Measurements from ENCODE around the gene GRK5. TPM values are rescaled to one million over a fixed set of nuclear protein-coding genes. Genes with fewer than 3 reads are reported as not detected.

Gene GRK5
- total and polyA plus RNA-seq, 9 of the 15 experiments (the other 6 are each of a cell fraction or from before 2014, with no cell fraction given) = 0.46 to 0.83 (median 0.67) TPM; not detected in 2

- POLR2A ChIA-PET = no interaction called here
- no peaks in the 10 kb centered on the region for H3K79me2 ChIP-seq (ENCODE audit: control insufficient read depth, insufficient read depth, low read length)
- no peaks in the 10 kb centered on the region for H3K9me1 ChIP-seq (ENCODE audit: control insufficient read depth, insufficient read depth, low read length)
- CTCF ChIA-PET (ENCODE audit: low intra/inter-chr PET ratio) = no interaction called here
- no TSS peak for BruUV-seq (replicated peaks)
- peaks cover 0 to 5% of the 10 kb centered on the region in 2 experiments; a peak in 2 of 5 replicates for H3K4me1 ChIP-seq (replicated peaks in 1 of 2; ENCODE audit: control insufficient read depth in 2 of 2, insufficient read depth in 2 of 2, low read length in 2 of 2)
- no peak overlapping the region for H3K4me2 ChIP-seq (ENCODE audit: insufficient read depth, low read length)
- 39% methylated on average over 6 of the region's 11 CpGs for WGBS (ENCODE audit: insufficient coverage, low coverage, missing lambda C conversion rate)
- DNase-seq (ENCODE audit: extremely low read depth in 1 of 4, low spot score in 3 of 4) = no peak
- H3K27ac ChIP-seq (ENCODE audit: extremely low read depth, low read depth, low read length) = no peak overlapping the region
- no peak for FAIRE-seq
- TF ChIP-seq KLF13 (tag; IDR thresholded peaks at IDR 0.05; ENCODE audit: borderline replicate concordance, low read depth) (no peak), ZNF324 (CRISPR knock-in tag; IDR thresholded peaks at IDR 0.05) (no peak), GMEB1 (CRISPR knock-in tag; IDR thresholded peaks at IDR 0.05) (no peak), MED1 (CRISPR knock-in tag; IDR thresholded peaks at IDR 0.05; ENCODE audit: borderline replicate concordance) (no peak), CTCFL (IDR thresholded peaks at IDR 0.05; ENCODE audit: borderline replicate concordance, insufficient read depth, low read depth, low read length, poor library complexity, severe bottlenecking) (no peak), ILK (tag; IDR thresholded peaks at IDR 0.05; ENCODE audit: borderline replicate concordance, low read depth) (no peak), ZNF583 (CRISPR knock-in tag; IDR thresholded peaks at IDR 0.05) (no peak), ZC3H11A (IDR thresholded peaks at IDR 0.05; ENCODE audit: low read depth, low read length) (no peak), ZHX1 (conservative IDR thresholded peaks at IDR 0.05; ENCODE audit: low read length) (no peak), MAFK (IDR thresholded peaks at IDR 0.05; ENCODE audit: low read length) (no peak), USF1 (CRISPR knock-in tag; IDR thresholded peaks at IDR 0.05) (no peak), ZNF696 (CRISPR knock-in tag; conservative IDR thresholded peaks at IDR 0.05) (no peak), E2F4 (CRISPR knock-in tag; IDR thresholded peaks at IDR 0.05; ENCODE audit: low read depth) (no peak)
- no peaks in the 10 kb centered on the region for H3K9me3 ChIP-seq (replicated peaks; ENCODE audit: control insufficient read depth, insufficient read depth, low read depth, low read length)
- H2AFZ ChIP-seq (ENCODE audit: low read depth, low read length) = no peak overlapping the region
- no peaks in the 10 kb centered on the region for H3K36me3 ChIP-seq (ENCODE audit: control insufficient read depth, insufficient read depth, low read length)
- in situ Hi-C loops (cut with MboI) (no loop called here), intact Hi-C loops (cut with micrococcal nuclease) (no loop called here)
- no peak for ATAC-seq
- H3K27me3 ChIP-seq (ENCODE audit: control insufficient read depth in 2 of 2, insufficient read depth in 2 of 2, low read length in 2 of 2) = no peaks in the 10 kb centered on the region
- H4K20me1 ChIP-seq (replicated peaks; ENCODE audit: control insufficient read depth, insufficient read depth, low read length) = no peaks in the 10 kb centered on the region
- no peak overlapping the region for H3K9ac ChIP-seq (ENCODE audit: insufficient read depth in 1 of 2, low read depth in 2 of 2, low read length in 2 of 2)
- no peak overlapping the region for H3K4me3 ChIP-seq
These were observed 285.8 kb downstream of the GRK5 start for GRCh38 chr10:119493155-119493554.

Data from K562 (cell line).